ENCODE measurements around the gene RGS19. TPM values are rescaled to one million over a fixed set of nuclear protein-coding genes. Genes with fewer than 3 reads are reported as not detected.

RGS19 gene
- total RNA-seq, 2 donors from 2014 or later: 9.1 to 14.5 TPM

- peak overlapping the region in 2 of 4 donors; percentile 22 to 27 for H3K27ac ChIP-seq
- H3K4me3 ChIP-seq: no peak overlapping the region
- peaks cover 11 to 42% of the 10 kb centered on the region in 2 donors for H3K36me3 ChIP-seq (replicated peaks in 1 of 2; ENCODE audit: insufficient read depth in 1 of 2, low read depth in 2 of 2)
- H3K27me3 ChIP-seq: no peaks in the 10 kb centered on the region
- DNase-seq (no peak), ATAC-seq (peak; percentile 52)
- no peaks in the 10 kb centered on the region for H3K9me3 ChIP-seq
- no peak for TF ChIP-seq POLR2A (IDR thresholded peaks at IDR 0.05)
- TF ChIP-seq CTCF (IDR thresholded peaks at IDR 0.05): no peak
- WGBS, 2 donors: 73 to 75% methylated on average over 11 to 16 of the region's 17 CpGs
- peaks cover 23% of the 10 kb centered on the region for H3K4me1 ChIP-seq
- intact Hi-C loops (cut with DNase I): no loop called here
Observed at GRCh38 chr20:64024141-64024990, 55.0 kb downstream of the RGS19 start.

DNA sequence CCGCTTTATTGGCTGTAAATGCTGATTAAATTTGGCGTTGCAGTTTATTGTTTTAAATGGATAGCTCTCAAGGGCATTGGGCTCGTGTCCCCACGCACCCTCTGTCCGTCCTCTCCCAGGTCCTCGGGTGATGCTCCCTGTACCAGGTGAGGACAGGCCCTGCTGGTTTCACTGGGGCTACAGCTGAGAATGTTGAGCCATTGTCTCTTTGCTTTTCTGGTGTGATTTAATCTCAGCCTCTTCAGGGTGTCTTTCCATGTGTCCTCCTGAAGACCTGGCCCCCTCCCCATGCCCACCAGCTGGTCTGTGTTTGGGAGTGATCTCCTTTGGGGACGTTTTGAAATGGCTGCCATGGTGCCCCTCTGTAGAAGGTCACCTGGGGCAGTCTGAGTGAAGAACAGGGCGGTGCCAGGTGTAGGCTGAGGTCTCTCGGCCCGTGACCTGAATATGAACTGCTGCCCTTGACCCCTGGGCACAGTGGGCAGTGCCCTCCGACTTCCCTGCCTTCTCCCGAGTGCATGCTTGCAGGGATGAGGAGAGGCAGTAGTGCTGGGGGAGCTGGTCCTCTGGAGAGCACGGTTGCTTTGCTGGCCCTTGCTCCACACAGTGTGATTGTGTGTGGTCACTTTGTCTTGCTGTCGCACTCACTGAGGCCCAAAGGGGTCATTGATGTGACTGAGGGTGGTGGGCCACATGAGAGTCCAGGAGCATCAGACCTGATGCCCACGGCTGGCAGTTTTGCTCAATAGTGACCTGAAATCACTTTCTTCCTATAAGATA is 55.8 kb downstream of the RGS19 start:
- no peak for TF ChIP-seq CTCF (IDR thresholded peaks at IDR 0.05)
- TF ChIP-seq POLR2A (IDR thresholded peaks at IDR 0.05): no peak
- H3K4me1 ChIP-seq: peaks cover 23% of the 10 kb centered on the region
- no peaks in the 10 kb centered on the region for H3K27me3 ChIP-seq
- peaks cover 11 to 47% of the 10 kb centered on the region in 2 donors for H3K36me3 ChIP-seq (replicated peaks in 1 of 2; ENCODE audit: insufficient read depth in 1 of 2, low read depth in 2 of 2)
- peak overlapping the region in 2 of 4 donors; percentile 22 to 27 for H3K27ac ChIP-seq
- no peaks in the 10 kb centered on the region for H3K9me3 ChIP-seq
- no peak for ATAC-seq
- WGBS, 2 donors: 75 to 88% methylated on average over 11 to 15 of the region's 15 CpGs
- no peak for DNase-seq
- H3K4me3 ChIP-seq: no peak overlapping the region
- intact Hi-C loops (cut with DNase I): no loop called here

Small RNAs within 50 kb of the gene (microRNA-seq; reads per million reads assigned to microRNA genes)
- 0.93 to 2.7 reads per million in 2 donors for gene MIR6813 (ENCODE audit: borderline number of aligned reads in 2 of 2, borderline replicate concordance in 2 of 2)

Small RNAs within 50 kb of the gene (small RNA-seq; reads per million reads assigned to genes)
- not detected for gene AL355803.1
- not detected for gene MIR6813

Other genes with a start within 250 kb of the RGS19 start
- 1 to 10 TPM; 4.3 to 5.4 TPM for gene ZBTB46, start 248.3 kb downstream of the RGS19 start, total RNA-seq
- not detected for gene ABHD16B, start 218.0 kb downstream of the RGS19 start, total RNA-seq
- 10 to 100 TPM; 31.4 to 47.1 TPM for gene TPD52L2, start 214.2 kb downstream of the RGS19 start, total RNA-seq
- 10 to 100 TPM; 32.9 to 44.2 TPM for gene DNAJC5, start 184.4 kb downstream of the RGS19 start, total RNA-seq
- gene UCKL1, start 123.1 kb downstream of the RGS19 start, total RNA-seq: 10 to 100 TPM; 21.0 to 26.0 TPM
- 10 to 100 TPM in 1 of 2 donors, 1 to 10 TPM in 1; 8.0 to 12.5 TPM for gene ZNF512B, start 109.6 kb downstream of the RGS19 start, total RNA-seq
- gene SAMD10, start 99.9 kb downstream of the RGS19 start, total RNA-seq: 1 to 10 TPM; 3.6 to 7.6 TPM
- 10 to 100 TPM; 42.3 to 52.1 TPM for gene PRPF6, start 98.4 kb downstream of the RGS19 start, total RNA-seq
- 1 to 10 TPM in 1 of 2 donors, under 1 TPM in 1; 0.52 to 3.0 TPM for gene C20orf204, start 43.3 kb downstream of the RGS19 start, total RNA-seq
- gene SOX18, start 29.9 kb downstream of the RGS19 start, total RNA-seq: 10 to 100 TPM in 1 of 2 donors, 1 to 10 TPM in 1; 6.5 to 17.1 TPM
- 10 to 100 TPM; 16.6 to 17.5 TPM for gene TCEA2, start 16.3 kb downstream of the RGS19 start, total RNA-seq
- gene OPRL1, start 564 bp upstream of the RGS19 start, total RNA-seq: 1 to 10 TPM; 1.0 to 2.6 TPM
- 1 to 10 TPM in 1 of 2 donors, not detected in 1; 3.9 TPM for gene LKAAEAR1, start 4.9 kb upstream of the RGS19 start, total RNA-seq
- gene NPBWR2, start 28.0 kb upstream of the RGS19 start, total RNA-seq: not detected
- gene MYT1, start 84.9 kb upstream of the RGS19 start, total RNA-seq: under 1 TPM in 1 of 2 donors, not detected in 1; 0.99 TPM
- gene PCMTD2, start 176.2 kb upstream of the RGS19 start, total RNA-seq: 10 to 100 TPM; 25.1 to 45.9 TPM

Measured in body of pancreas (tissue), 4 donors.